GM21367 (cell line): ENCODE measurements around the gene FBXL7.

Source experiments
- ATAC-seq: cut with Tn5 transposase; IDR thresholded peaks from one replicate; pipeline ENCODE4 v1.9.1; 2021; ENCODE audit not compliant: unreplicated experiment

FBXL7 gene

DNA sequence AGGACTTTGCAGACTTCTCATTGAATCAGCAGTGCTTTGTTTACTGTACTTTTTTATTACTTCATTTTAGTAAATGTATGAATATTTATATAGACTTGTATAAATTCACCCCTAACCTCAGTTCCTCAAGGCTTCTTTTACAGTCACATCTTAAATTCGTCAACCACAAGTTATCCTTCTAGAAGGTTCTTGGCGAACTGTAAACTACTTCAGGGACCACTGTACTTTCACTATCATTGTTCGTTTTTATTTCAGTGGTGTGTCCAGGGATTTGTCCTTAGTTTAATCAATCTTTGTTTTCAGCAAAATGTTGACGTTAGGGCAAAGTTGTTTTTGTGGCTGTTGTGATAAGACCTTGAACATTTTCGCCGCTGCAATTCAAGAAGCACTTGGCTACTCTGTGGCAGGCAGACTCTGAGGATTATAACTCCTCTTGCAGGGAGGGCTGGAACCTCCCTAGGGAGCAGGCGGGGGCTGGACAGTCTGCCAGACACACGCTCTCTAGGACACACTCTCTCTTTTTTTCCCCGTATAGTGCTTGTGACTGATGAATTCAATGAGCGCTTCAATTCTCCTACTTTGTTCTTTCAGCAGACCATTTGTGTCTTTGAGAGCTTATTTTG lies 252.8 kb downstream of the FBXL7 start:
- no peak for ATAC-seq

GRCh38 chr5:15753752-15754151 lies 253.8 kb downstream of the FBXL7 start:
- ATAC-seq, result no peak

- ATAC-seq, result no peak
Measured at GRCh38 chr5:15757103-15757502, 257.1 kb downstream of the FBXL7 start.

GRCh38 chr5:15757619-15758018 lies 257.6 kb downstream of the FBXL7 start:
- ATAC-seq, result no peak

DNA sequence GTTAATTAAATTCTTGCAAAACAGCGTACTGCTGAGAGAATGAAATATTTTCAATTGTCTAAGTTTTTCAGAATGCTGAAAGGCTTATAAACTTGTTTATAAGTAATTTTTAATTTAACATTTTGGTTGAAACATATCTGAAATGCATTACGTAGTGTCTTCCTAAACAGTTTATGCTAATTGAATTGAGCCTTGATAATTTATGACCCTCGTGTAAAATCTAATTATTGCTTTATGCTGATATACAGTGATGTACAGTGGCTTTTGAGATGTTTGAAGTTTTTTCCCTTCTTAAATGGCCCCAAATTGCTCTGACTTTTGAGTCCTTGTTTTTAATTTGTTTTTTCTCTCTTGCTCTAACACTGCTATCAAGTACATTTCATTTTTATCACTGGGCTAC lies 262.7 kb downstream of the FBXL7 start:
- ATAC-seq, result no peak

GRCh38 chr5:15763754-15764153 lies 263.8 kb downstream of the FBXL7 start:
- no peak for ATAC-seq

GRCh38 chr5:15768936-15769335 lies 269.0 kb downstream of the FBXL7 start:
- ATAC-seq, result no peak

- no peak for ATAC-seq
Measured at GRCh38 chr5:15772131-15772530, 272.2 kb downstream of the FBXL7 start.

DNA sequence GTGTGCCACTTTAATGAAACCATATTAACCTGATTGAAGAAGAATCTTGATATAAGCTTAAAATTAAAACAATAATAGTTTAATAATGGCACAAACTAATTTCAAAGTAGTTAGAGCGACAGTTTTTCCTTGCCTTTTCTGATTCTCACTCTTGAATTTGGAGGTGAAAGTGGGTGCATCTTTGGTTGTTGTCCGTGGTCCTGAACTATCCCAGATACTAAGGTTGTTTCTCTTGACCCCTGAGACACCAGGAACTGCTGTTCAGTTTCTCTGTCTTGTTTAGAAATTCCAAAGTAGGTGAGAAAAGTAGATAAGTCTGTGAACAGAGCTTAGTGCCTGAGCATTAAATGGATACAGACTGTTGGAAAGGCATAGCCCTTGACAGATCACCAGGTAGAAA lies 274.7 kb downstream of the FBXL7 start:
- no peak for ATAC-seq

DNA sequence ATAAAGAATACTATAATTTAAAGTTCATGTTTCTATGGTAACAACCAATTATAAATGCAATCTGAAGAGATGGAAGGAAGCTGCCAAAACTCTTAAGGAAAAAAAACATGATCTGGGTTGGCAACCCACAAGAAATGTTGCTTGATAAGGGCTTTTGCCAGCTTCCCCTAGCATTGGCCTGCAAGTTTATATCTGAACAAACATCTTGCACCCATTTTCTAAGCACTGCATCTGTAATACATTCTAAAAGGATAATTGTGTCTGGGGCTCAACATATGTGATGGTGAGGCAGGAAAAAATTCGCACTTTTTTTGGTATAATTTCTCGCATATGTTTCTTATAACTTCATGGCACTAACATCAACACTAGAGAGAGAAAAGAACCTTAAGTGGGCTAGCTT lies 276.4 kb downstream of the FBXL7 start:
- no peak for ATAC-seq

DNA sequence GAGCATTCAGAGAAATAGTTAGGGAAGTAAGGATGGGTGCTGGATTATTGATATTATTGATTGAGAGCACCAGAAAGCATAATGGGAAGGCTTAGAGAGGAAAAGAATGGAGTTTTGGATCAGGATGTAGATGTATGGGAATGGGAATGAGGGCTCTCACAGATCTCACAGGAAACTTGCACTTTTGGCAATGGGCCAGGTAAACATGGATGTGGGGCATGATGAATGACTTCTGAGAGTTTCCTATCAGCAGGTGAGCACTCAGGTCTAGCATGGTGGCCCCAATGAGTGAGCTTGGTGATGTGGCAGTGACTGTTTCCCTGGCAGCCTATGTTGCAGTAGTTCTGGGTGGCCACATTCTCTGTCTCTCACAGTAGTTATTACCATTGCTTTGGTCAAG lies 283.8 kb downstream of the FBXL7 start:
- no peak for ATAC-seq

GRCh38 chr5:15785531-15785981 lies 285.6 kb downstream of the FBXL7 start:
- no peak for ATAC-seq

GRCh38 chr5:15786326-15786725 lies 286.3 kb downstream of the FBXL7 start:
- no peak for ATAC-seq

- ATAC-seq, result no peak
Measured at GRCh38 chr5:15786884-15787283, 286.9 kb downstream of the FBXL7 start.

DNA sequence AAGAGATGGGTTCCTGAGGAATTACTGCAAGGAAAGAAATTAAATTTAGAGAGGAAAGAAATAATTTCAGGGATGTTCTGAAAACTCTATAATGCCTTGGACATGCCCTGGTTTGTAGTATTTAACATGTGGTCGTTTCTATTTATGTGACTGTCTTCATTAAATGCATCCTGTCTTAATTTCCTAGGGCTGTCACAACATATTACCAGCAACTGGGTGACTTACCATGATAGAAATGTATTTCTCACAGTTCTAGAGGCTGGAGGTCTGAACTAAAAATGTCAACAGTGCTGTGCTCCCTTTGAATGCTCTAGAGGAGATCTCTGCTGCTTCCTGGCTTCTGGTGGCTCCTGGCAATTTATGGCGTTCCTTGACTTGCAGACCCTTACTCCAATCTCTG lies 287.7 kb downstream of the FBXL7 start:
- no peak for ATAC-seq

DNA sequence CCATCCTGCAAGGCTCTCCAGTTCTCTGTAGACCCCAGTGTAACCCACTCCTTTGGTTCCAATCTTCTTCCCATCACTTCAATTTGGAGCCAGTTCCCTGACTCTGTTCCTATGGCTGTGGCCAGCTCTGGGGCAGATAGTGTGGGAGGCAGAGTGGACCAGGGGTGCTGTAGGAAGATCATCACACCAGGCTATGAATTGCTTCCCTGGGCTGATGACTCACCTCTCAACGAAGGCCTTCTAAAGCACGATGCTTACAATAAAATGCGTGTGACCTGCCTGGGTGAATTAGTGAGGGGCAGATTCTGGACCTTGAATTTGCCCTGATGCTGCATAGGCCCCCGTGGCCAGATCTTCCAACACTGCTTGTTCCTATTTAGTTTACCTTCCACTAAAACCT lies 289.7 kb downstream of the FBXL7 start:
- no peak for ATAC-seq

- no peak for ATAC-seq
Measured at GRCh38 chr5:15790446-15791018, 290.6 kb downstream of the FBXL7 start.

DNA sequence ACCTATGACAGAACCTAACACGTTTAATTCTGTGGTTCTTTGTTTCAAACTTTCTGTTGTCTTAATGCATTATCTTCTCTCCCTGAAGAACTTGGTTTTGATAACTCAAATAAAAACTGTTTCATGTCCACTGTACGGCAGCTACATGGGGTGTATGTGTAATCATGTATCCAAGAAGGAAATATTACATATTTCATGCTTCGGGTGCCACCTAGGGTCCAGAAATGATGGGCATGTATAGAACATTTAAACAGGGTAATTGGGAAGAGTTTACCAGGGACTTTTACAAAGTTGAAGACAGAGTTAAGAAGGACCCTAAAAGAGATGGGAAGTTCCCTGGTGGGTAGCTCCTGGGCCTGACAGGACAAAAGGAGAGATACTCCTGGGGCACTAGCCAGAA lies 291.3 kb downstream of the FBXL7 start:
- ATAC-seq, result no peak

GRCh38 chr5:15791859-15792258 lies 291.9 kb downstream of the FBXL7 start:
- no peak for ATAC-seq

- no peak for ATAC-seq
Measured at GRCh38 chr5:15794052-15794985, 294.3 kb downstream of the FBXL7 start.

DNA sequence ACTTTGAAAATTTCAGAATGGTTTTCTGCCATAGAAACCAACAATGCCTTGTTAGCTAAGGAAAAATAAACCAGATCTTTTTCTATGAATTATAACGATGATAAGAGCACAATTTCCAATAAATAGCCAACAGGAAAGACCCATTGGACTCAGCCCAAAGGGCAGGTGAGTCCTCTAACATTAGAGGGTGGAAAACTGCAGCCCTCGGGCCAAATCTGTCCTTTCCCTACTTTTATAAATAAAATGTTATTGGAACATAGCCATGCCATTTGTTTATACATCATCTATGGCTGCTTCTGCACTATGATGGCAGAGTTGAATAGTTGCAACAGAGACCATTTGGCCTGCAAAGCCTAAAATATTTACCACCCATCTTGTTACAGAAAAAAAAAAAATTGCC lies 296.1 kb downstream of the FBXL7 start:
- no peak for ATAC-seq

DNA sequence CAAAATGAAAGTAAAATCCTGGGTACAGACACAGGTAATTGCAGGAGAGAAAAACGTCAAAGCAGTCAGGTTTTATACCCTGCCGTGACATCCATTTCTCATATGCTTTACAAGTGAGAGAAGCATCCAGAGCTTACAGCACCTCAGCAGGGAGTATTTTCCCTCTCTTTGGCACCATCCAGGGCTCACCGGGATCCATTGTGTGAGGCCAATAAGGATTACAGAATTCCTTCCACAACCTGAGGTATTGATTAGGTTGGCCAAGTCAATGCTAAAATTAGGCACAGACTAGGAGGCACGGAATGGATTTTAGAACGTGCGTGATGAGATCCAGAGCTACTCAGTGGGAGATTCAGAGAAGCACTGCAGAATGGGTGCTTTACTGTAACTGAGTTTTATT lies 296.6 kb downstream of the FBXL7 start:
- ATAC-seq, result no peak
